Natural killer cell treated with Interleukin-12 subunit alpha and Interleukin-12 subunit beta and Interleukin-15 and Interleukin-18, amount 100 ng/mL, for 72 hours (primary cell): Measurements from ENCODE around the gene FMN1. TPM values are rescaled to one million over a fixed set of nuclear protein-coding genes. Genes with fewer than 3 reads are reported as not detected.

Experiments
- ATAC-seq, 2 donors: fragments of 150-1000 bp; cut with Tn5 transposase in 1 of 2; sonication (Bioruptor Pico), chemical (Tn5 transposase) in 1 of 2; 2 replicates each; pipeline ENCODE4 v1.10.0; 2021
- DNase-seq: peaks from one replicate; pipeline ENCODE4 v3.0.0; 2022; ENCODE audit warnings: low spot score
- H3K27ac Mint-ChIP-seq, 2 donors: 1 replicate in 1 of 2; 2 replicates in 1 of 2; pipeline ENCODE4 v1.8.0; 2022; ENCODE audit warnings: mixed read lengths in 2 of 2, mild to moderate bottlenecking in 1 of 2, moderate library complexity in 1 of 2
- H3K27me3 Mint-ChIP-seq, 2 donors: 1 replicate in 1 of 2; 2 replicates in 1 of 2; pipeline ENCODE4 v1.8.0; 2022; ENCODE audit warnings: mixed read lengths in 2 of 2
- H3K36me3 Mint-ChIP-seq: one replicate; pipeline ENCODE4 v1.8.0; 2022; ENCODE audit warnings: mixed read lengths
- H3K4me1 Mint-ChIP-seq, 2 donors: 1 replicate in 1 of 2; 2 replicates in 1 of 2; pipeline ENCODE4 v1.8.0; 2022; ENCODE audit warnings: low read depth in 2 of 2, mixed read lengths in 2 of 2, mild to moderate bottlenecking in 1 of 2
- H3K4me3 Mint-ChIP-seq: one replicate; pipeline ENCODE4 v1.8.0; 2022; ENCODE audit warnings: mixed read lengths
- H3K9me3 Mint-ChIP-seq: 2 replicates; pipeline ENCODE4 v1.8.0; 2022; ENCODE audit warnings: mixed read lengths
- total RNA-seq, 2 donors: library from RNA; stranded (reverse); gene quantifications; one replicate each; pipeline ENCODE4 v1.2.3, GENCODE V29; 2022

Gene FMN1
- total RNA-seq, 2 donors from 2014 or later, result 0.55 to 2.6 TPM

DNA sequence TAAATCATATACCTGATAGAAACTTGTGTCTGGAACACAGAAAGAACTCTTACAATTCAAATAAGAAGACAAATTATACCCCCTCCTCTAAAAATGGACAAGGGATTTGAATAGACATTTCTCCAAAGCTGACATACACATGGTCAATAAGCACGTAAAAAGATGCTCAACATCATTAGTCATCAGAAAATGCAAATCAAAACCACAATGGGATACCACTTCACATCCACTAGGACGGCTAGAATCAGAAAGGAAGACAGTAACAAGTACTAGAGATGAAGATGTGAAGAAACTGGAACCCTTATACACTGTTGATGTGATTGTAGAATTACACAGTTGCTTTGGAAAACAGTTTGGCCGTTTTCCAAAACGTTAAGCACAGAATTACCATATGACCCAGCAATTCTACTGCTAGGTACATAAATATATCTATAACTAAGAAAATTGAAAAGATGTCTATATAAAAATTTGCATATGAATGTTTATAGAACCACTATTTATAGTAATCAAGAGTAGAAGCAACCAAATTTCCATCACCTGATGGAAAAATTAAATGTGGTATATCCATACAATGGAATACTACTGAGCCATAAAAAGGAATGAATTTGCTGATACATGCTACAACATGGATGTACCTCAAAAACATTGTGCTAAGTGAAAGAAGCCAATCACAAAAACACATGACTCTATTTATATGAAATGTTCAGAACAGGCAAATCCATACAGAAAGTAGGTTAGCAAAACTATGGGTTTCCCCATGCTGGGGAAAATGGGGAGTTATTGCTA, 415.9 kb downstream of the FMN1 start:
- Mint-ChIP-seq H3K36me3 (no peaks in the 10 kb centered on the region), H3K27ac (no peak overlapping the region), H3K4me3 (no peak overlapping the region), H3K27me3 (peaks cover 0 to 19% of the 10 kb centered on the region in 2 donors), H3K9me3 (no peaks in the 10 kb centered on the region), H3K4me1 (no peaks in the 10 kb centered on the region)
- DNase-seq (no peak), ATAC-seq (no peak)

GRCh38 chr15:32775103-32775502, 419.4 kb downstream of the FMN1 start:
- Mint-ChIP-seq H3K27me3 (peaks cover 0 to 10% of the 10 kb centered on the region in 2 donors), H3K9me3 (no peaks in the 10 kb centered on the region), H3K36me3 (no peaks in the 10 kb centered on the region), H3K4me1 (no peaks in the 10 kb centered on the region), H3K27ac (no peak overlapping the region), H3K4me3 (no peak overlapping the region)
- no peak for DNase-seq
- ATAC-seq, result no peak

- ATAC-seq, result no peak
- Mint-ChIP-seq H3K27ac (no peak overlapping the region), H3K9me3 (no peaks in the 10 kb centered on the region), H3K4me1 (no peaks in the 10 kb centered on the region), H3K36me3 (no peaks in the 10 kb centered on the region), H3K4me3 (no peak overlapping the region), H3K27me3 (peaks cover 0 to 10% of the 10 kb centered on the region in 2 donors)
- DNase-seq, result no peak
Measured at GRCh38 chr15:32774022-32774421, 420.5 kb downstream of the FMN1 start.

- H3K4me1 Mint-ChIP-seq, result no peaks in the 10 kb centered on the region
- H3K27me3 Mint-ChIP-seq, result peaks cover 6 to 7% of the 10 kb centered on the region in 2 donors
- H3K4me3 Mint-ChIP-seq, result no peak overlapping the region
- ATAC-seq (no peak), DNase-seq (no peak)
- no peak overlapping the region for H3K27ac Mint-ChIP-seq
- no peaks in the 10 kb centered on the region for H3K36me3 Mint-ChIP-seq
- H3K9me3 Mint-ChIP-seq, result no peaks in the 10 kb centered on the region
Measured at GRCh38 chr15:32767236-32767635, 427.3 kb downstream of the FMN1 start.

DNA sequence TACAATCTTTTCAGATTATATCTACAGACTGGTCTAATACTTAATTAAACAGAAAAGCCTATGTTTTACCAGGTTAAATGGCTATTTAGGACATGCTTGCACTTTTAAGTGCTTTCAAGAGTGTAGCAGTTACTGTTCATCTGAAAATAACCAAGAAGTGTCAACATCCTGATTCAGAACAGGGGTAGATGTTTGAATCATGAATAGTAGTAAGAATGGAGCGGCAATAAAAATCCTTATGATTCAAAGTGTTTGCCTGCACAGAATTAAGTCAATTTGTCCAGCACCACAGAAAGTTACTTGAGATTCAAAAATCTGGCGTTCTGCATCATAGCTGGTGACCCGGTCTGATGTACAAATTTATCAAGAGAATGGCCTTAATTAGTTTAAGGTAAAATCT, 428.4 kb downstream of the FMN1 start:
- DNase-seq (no peak), ATAC-seq (no peak)
- Mint-ChIP-seq H3K4me3 (no peak overlapping the region), H3K27ac (no peak overlapping the region), H3K27me3 (peaks cover 15 to 16% of the 10 kb centered on the region in 2 donors), H3K36me3 (no peaks in the 10 kb centered on the region), H3K4me1 (no peaks in the 10 kb centered on the region), H3K9me3 (no peaks in the 10 kb centered on the region)

DNA sequence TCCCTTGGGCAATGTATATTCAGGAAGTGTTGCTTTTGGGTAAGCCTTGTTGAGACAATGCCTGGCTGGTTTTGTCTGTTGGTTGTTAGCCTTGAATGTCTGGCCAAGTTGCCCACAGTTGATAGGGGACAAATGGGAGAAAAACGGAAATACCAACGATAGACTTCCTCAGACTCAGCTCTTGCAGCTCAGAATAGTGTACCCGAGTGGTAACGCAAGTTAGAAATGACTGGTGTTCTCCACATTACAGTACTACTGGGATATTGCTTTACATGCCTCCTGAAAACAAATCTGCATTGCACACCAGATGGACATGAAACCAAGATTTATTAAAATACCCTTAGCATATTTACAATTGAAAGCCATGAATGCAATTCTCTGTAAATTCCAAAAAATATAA, 429.3 kb downstream of the FMN1 start:
- ATAC-seq (no peak), DNase-seq (no peak)
- Mint-ChIP-seq H3K27ac (no peak overlapping the region), H3K4me1 (no peaks in the 10 kb centered on the region), H3K27me3 (peaks cover 20 to 24% of the 10 kb centered on the region in 2 donors), H3K36me3 (no peaks in the 10 kb centered on the region), H3K4me3 (no peak overlapping the region), H3K9me3 (no peaks in the 10 kb centered on the region)

DNA sequence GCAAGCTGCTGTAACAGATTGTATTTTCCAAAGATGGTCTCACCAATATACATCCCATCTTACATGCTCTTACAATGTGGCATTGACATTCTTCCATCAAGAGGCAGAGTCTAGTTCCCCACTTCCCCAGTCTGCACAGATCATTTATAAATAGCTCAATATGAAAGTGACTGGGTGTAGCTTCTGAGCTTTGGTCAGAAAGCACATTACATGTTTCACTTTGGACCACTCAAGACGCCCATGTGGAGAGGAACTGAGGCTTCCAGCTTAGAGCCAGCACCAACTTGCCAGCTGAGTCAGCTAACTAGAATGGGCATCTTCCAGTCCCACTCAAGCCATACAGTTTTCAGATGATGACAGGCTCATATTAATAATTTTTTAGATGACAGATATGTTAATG, 431.2 kb downstream of the FMN1 start:
- DNase-seq (no peak), ATAC-seq (no peak)
- H3K36me3 Mint-ChIP-seq, result no peaks in the 10 kb centered on the region
- H3K4me3 Mint-ChIP-seq, result no peak overlapping the region
- H3K27me3 Mint-ChIP-seq, result peaks cover 23 to 35% of the 10 kb centered on the region in 2 donors
- no peaks in the 10 kb centered on the region for H3K4me1 Mint-ChIP-seq
- no peaks in the 10 kb centered on the region for H3K9me3 Mint-ChIP-seq
- no peak overlapping the region for H3K27ac Mint-ChIP-seq

DNA sequence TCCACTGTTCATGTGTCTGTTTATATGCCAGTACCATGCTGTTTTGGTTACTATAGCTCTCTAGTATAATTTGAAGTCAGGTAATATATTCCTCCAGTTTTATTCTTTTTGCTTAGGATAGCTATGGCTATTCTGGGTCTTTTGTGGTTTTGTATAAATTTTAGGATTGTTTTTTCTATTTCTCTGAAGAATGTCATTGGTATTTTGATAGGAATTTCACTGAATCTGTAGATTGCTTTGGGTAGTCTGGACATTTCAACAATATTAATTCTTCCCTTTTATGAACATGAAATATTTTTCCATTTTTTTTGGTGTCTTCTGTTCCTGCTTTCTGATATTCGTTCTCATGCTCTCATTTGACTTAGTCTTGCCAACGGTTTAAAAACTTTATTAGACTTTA, 437.1 kb downstream of the FMN1 start:
- Mint-ChIP-seq H3K27me3 (peaks cover 31 to 61% of the 10 kb centered on the region in 2 donors), H3K4me3 (no peak overlapping the region), H3K9me3 (peaks cover 3% of the 10 kb centered on the region), H3K36me3 (no peaks in the 10 kb centered on the region), H3K27ac (no peak overlapping the region), H3K4me1 (no peaks in the 10 kb centered on the region)
- ATAC-seq (no peak), DNase-seq (no peak)

DNA sequence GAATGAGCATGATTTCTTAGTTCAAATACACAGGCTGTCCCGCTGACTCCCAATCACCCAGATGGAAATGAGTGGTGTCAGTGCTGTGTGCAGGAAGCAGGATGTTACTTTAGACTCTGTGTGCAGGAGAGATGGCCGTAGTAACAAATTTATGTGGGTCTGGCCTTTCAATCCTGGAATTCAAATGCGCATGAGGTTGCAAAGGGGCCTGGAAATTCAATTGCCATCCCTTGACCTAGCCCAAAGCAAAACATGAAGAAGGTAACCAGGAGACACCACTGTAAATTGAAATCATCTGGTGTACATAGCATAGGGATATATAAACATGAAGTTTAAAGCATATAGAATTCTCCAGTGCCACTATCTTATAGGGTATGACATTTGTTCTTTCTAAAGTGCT, 443.5 kb downstream of the FMN1 start:
- DNase-seq (no peak), ATAC-seq (no peak)
- no peaks in the 10 kb centered on the region for H3K4me1 Mint-ChIP-seq
- peaks cover 3% of the 10 kb centered on the region for H3K9me3 Mint-ChIP-seq
- peaks cover 13 to 35% of the 10 kb centered on the region in 2 donors for H3K27me3 Mint-ChIP-seq
- H3K36me3 Mint-ChIP-seq, result no peaks in the 10 kb centered on the region
- no peak overlapping the region for H3K27ac Mint-ChIP-seq
- no peak overlapping the region for H3K4me3 Mint-ChIP-seq

- Mint-ChIP-seq H3K36me3 (no peaks in the 10 kb centered on the region), H3K27ac (no peak overlapping the region), H3K27me3 (peaks cover 13 to 40% of the 10 kb centered on the region in 2 donors), H3K9me3 (no peaks in the 10 kb centered on the region), H3K4me1 (no peaks in the 10 kb centered on the region), H3K4me3 (no peak overlapping the region)
- ATAC-seq (no peak), DNase-seq (no peak)
Measured at GRCh38 chr15:32747921-32748342, 446.6 kb downstream of the FMN1 start.

GRCh38 chr15:32746116-32746857, 448.2 kb downstream of the FMN1 start:
- Mint-ChIP-seq H3K9me3 (no peaks in the 10 kb centered on the region), H3K4me3 (no peak overlapping the region), H3K36me3 (no peaks in the 10 kb centered on the region), H3K4me1 (no peaks in the 10 kb centered on the region), H3K27ac (no peak overlapping the region), H3K27me3 (peaks cover 15 to 42% of the 10 kb centered on the region in 2 donors)
- no peak for DNase-seq
- no peak for ATAC-seq

- Mint-ChIP-seq H3K27me3 (peaks cover 18 to 53% of the 10 kb centered on the region in 2 donors), H3K36me3 (no peaks in the 10 kb centered on the region), H3K27ac (no peak overlapping the region), H3K4me1 (no peaks in the 10 kb centered on the region), H3K9me3 (no peaks in the 10 kb centered on the region), H3K4me3 (no peak overlapping the region)
- no peak for ATAC-seq
- no peak for DNase-seq
Measured at GRCh38 chr15:32743411-32744140, 450.9 kb downstream of the FMN1 start.

GRCh38 chr15:32739522-32740063, 454.9 kb downstream of the FMN1 start:
- H3K36me3 Mint-ChIP-seq, result no peaks in the 10 kb centered on the region
- DNase-seq (no peak), ATAC-seq (no peak)
- no peaks in the 10 kb centered on the region for H3K9me3 Mint-ChIP-seq
- no peaks in the 10 kb centered on the region for H3K4me1 Mint-ChIP-seq
- H3K27me3 Mint-ChIP-seq, result peaks cover 29 to 56% of the 10 kb centered on the region in 2 donors
- no peak overlapping the region for H3K27ac Mint-ChIP-seq
- H3K4me3 Mint-ChIP-seq, result no peak overlapping the region
